HG03066 (cell line): ENCODE results near the gene KRTAP10-5.
"Not testable (repeated sequence)": the region's sequence is repeated elsewhere in the genome, so short reads cannot be mapped to it uniquely, and the experiment has no call there.

ENCODE experiments used
- ATAC-seq: cut with Tn5 transposase; IDR thresholded peaks from one replicate; pipeline ENCODE4 v1.9.1; 2021; ENCODE audit warnings: low read depth; ENCODE audit not compliant: unreplicated experiment

The KRTAP10-5 gene

DNA sequence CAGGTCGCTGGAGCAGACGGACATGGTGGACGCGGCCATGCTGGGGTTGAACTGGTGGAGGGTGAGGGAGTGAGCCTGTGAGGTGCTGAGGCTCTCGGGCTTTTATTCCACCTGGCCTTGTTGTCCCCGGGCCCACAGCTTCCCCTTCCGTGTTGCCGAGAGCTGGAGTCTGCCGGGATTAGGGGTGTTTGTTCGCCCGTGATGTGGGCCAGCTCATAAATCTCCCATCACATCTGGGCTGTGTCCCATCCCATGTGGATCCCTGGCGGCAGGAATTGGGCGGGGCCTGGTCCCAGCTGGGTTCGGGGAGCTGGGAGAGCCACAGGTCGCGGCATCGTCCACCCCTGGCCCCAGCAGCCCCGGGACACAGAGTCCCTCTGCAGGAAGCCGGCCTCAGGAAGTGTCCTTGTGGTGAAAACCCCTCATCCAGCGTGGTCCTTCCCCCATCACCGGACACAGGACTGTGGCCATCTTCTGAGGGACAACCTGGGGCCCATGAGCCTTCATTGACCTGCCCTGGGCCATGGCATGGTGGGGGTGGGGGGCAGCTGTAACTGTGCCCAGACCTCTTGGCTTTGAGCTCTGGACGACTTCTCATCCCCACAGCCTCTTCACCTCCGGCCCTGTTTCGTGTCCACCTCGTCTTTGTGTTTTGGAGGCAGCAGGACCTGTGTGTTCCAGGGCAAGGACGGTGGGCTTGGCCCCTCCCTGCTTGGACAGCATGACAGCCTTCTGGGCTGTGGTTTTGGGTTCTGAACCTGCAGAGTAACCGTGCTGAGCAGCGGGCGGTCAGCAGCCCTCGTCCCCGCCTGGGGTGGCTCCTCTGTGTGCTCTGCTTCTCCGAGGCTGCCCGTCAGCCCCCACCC, 12.3 kb upstream of the KRTAP10-5 start, which contains the start of gene KRTAP10-6:
Gene KRTAP10-6, minus strand, starts transcription at position 60 of the 866 bp plus-strand sequence. Its CDS starts 21 bp downstream, at position 39.
- no peak for ATAC-seq

GRCh38 chr21:44591801-44592130, 11.4 kb upstream of the KRTAP10-5 start:
- not testable (repeated sequence) for ATAC-seq

DNA sequence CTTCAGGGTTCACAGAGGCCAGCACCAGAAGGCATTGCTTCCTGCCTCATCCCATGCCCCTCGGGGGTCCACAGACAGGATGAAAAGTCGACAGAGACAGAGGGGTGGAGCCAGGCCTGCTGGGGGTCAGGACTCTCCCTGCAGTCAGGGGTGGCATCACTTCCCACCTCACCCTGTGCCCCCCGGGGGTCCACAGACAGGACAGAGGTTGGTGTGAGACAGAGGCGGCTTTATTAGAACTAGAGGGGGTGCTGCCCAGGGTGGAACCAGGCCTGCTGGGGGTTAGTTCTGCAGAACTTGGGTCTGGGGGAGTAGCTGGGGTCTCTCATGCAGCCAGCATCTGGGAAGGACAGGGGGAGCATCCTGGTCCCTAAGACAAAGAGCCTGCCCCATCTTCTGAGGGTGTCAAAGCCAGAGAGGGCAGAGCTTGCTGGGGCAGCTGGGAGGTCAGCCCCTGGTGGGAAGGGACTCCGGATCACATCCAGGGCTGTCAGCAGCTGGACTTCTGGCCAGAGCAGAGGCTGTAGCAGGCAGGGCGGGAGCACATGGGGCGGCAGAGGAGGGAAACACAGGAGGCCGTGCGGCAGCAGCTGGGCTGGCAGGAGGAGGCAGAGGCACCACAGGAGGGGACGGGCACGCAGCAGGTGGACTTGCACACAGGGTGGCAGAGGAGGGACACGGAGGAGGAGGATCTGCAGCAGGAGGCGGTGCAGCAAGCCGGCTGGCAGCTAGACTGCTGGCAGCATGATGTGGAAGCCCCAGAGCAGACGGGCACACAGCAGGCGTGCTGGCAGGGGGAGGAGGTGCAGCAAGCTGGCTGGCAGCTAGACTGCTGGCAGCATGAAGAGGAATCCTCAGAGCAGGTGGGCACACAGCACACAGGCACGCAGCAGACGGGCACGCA, 10.7 kb upstream of the KRTAP10-5 start:
- not testable (repeated sequence) for ATAC-seq

DNA sequence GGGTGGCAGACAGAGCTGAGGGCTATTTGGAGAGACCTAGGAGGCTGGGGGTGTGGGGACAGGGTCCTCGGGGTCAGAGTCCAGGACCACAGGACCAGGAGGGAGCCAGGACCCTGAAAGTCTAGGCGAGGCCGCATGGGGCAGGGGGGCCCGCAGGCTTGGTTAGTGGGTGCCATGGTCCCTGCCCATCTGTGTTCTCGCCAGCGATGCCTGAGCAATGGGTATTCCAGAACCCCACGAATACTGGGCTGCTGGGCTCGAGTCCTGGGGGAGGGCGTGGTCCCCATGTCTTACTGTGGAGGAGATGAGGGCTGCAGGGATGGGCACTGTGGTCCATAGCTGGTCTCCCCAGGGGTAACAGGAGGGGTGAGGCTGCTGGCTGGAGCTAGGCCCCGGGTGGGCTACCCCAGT, 9.9 kb upstream of the KRTAP10-5 start:
- ATAC-seq = no peak

GRCh38 chr21:44589586-44590305, 9.3 kb upstream of the KRTAP10-5 start:
- no peak for ATAC-seq

DNA sequence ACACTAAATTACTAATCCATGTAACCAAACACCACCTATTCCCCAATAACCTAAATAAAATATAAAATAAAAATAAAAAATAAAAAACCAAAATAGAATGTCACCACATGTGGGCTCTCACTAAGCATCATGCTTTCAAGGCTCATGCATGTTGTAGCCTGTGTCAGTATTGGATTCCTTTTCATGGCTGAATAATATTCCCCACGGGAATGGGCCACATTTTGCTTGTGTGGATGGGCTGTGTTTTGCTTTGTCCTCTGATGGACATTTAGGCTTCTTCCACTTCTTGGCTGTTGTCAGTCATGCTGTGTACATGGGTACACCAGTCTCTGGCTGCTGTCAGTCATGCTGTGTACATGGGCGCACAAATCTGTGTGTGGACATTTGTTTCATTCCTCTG, 8.7 kb upstream of the KRTAP10-5 start:
- ATAC-seq = no peak

- ATAC-seq = no peak
These were observed 5.5 kb upstream of the KRTAP10-5 start for GRCh38 chr21:44585892-44586291.

DNA sequence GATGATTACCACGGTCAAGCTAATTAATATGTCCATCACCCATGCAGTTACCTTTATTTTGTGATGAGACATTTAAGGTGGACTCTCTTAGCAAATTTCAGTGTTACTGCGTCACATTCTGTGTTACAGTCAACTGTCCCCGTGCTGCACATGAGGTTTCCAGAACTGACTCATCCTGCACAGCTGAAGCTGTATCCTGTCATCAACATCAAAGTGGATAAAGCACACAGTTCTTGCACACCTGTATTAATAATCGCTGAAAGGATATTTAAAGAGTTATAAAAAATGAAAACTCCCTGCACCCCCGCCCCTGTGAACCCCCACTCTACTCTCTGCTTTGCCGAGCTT, 3.4 kb upstream of the KRTAP10-5 start:
- ATAC-seq = no peak

- no peak for ATAC-seq
These were observed 2.8 kb upstream of the KRTAP10-5 start for GRCh38 chr21:44583089-44583799.

DNA sequence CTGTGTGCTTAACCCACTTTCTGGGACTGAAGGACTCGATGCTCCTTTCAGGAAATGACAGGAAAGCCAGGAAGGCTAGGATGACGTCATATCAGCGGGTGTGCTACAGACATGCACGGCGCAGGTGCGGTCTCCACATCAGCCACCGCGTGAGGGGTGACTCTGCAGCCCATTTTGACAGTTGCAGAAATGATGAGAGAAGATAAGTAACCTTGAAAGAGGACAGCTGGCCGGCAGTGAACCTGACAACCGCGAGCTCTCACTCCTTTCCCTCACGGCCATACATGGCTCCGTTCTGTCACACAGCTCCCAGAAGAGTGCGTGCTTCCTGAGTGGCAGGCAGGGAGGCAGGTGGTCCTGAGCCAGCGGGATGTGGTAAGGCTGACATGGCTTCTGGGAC, 1.7 kb upstream of the KRTAP10-5 start:
- no peak for ATAC-seq

DNA sequence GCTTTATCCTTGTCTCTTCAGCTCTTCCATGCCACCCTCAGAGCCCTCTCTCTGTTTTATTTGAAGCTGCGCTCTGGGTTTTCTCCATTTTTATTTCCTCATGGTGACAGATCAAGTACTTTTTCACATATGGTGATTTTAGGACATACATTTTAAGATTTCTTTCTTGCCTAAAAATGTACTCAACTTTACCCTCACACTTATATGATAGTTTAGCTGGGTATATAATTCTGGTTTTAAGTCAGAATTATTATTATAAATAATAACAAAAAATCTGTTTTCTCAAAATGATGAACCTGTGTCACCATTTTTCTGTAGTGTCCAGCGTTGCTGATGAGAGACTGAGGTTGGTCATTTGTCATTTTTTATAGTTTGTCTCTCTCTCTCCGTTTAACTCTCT, 754 bp upstream of the KRTAP10-5 start:
- ATAC-seq = no peak

GRCh38 chr21:44579833-44580144, 615 bp downstream of the KRTAP10-5 start:
- ATAC-seq = no peak

GRCh38 chr21:44579056-44579832, 1.2 kb downstream of the KRTAP10-5 start:
- ATAC-seq = no peak

- no peak for ATAC-seq
These were observed 1.9 kb downstream of the KRTAP10-5 start for GRCh38 chr21:44578371-44579055.

DNA sequence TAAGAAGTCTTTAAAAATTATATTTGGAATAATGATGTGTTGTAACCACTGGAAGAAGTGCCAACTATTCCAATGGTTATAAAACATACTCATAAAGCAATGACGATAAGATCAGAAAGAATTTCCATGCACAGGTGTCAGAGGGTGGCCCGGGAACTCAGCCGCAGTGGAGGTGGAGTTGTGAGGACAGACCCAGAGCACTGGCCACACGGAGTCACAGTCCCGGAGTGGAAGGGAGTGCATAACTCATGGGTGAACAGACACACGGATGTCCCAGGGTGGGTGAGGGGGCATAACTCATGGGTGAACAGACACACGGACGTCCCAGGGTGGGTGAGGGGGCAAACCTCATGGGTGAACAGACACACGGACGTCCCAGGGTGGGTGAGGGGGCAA, 4.4 kb downstream of the KRTAP10-5 start:
- no peak for ATAC-seq

- ATAC-seq = no peak
These were observed 4.9 kb downstream of the KRTAP10-5 start for GRCh38 chr21:44575307-44576024.

- ATAC-seq = no peak
These were observed 5.7 kb downstream of the KRTAP10-5 start for GRCh38 chr21:44574457-44575306.
